Neural cell (in vitro differentiated cells): Measurements from ENCODE around the gene PTOV1.

Experiments
- EP300 ChIP-seq: fragments of 450-650 bp; conservative IDR thresholded peaks from 2 replicates; pipeline ENCODE4 v1.6.1; 2014; ENCODE audit warnings: antibody characterized with exemption, mild to moderate bottlenecking, moderate library complexity; ENCODE audit not compliant: poor library complexity, severe bottlenecking
- EZH2 ChIP-seq: fragments of 200-600, 300-800 bp; shearing (Covaris generic), sonication (generic); IDR thresholded peaks from 2 replicates; pipeline ENCODE4 v1.6.1; 2014; ENCODE audit warnings: antibody characterized with exemption, low read length, borderline replicate concordance, mild to moderate bottlenecking; ENCODE audit not compliant: insufficient read depth, poor library complexity, severe bottlenecking
- MXI1 ChIP-seq: fragments of 450-650 bp; conservative IDR thresholded peaks from 2 replicates; pipeline ENCODE4 v1.6.1; 2014; ENCODE audit warnings: antibody characterized with exemption, mild to moderate bottlenecking; ENCODE audit not compliant: poor library complexity, severe bottlenecking
- POLR2AphosphoS5 ChIP-seq: IDR thresholded peaks from 2 replicates; pipeline ENCODE4 v1.6.1; 2012
- RAD21 ChIP-seq: fragments of 450-650 bp; conservative IDR thresholded peaks from 2 replicates; pipeline ENCODE4 v1.6.1; 2014; ENCODE audit warnings: antibody characterized with exemption, mild to moderate bottlenecking, moderate library complexity
- SMC3 ChIP-seq: fragments of 450-650 bp; conservative IDR thresholded peaks from 2 replicates; pipeline ENCODE4 v1.6.1; 2014; ENCODE audit warnings: antibody characterized with exemption, mild to moderate bottlenecking, moderate library complexity; ENCODE audit not compliant: poor library complexity
- TAF1 ChIP-seq: IDR thresholded peaks from 2 replicates; pipeline ENCODE4 v1.6.1; 2012; ENCODE audit warnings: low read depth
- TF ChIP-seq, protein P1 (sequence below): fragments of 450-650 bp; IDR thresholded peaks from 2 replicates; pipeline ENCODE4 v1.5.1; 2014; ENCODE audit warnings: antibody characterized with exemption, mild to moderate bottlenecking, moderate library complexity; ENCODE audit not compliant: poor library complexity, severe bottlenecking
- TF ChIP-seq, protein P2 (sequence below): IDR thresholded peaks from 2 replicates; pipeline ENCODE4 v1.6.1; 2012; ENCODE audit warnings: borderline replicate concordance

DNA sequence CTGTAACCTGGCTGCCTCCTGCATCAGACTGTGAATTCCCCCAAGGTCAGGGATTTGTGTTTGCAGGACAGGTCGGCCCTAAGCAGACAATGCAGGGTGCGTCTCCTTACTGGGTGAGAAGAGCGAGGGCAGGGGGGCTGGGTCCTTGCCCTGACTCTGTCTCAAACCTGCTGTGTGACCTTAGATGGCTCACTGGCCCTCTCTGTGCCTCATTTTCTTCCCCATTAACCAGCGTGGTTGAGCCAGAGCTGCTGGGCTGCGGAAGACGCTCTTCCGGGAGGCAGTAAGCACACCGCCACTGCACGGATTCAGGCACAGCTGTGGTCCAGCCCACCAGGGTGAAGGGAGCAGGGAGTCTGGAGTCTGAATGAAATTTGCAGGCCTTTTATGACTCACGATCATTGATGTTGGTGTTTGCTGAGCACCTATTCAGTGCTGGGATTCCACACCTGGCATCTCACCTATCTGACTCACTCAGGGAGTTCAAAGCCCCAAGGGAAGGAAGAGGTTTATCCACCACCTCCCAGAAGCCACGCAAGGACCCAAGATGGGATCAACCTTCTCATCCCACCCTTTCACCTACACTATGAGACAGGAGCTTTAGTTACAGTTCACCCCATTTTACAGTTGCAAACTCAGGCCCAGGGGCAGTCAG lies 23.7 kb downstream of the PTOV1 start:
- TF ChIP-seq, protein P1, sequence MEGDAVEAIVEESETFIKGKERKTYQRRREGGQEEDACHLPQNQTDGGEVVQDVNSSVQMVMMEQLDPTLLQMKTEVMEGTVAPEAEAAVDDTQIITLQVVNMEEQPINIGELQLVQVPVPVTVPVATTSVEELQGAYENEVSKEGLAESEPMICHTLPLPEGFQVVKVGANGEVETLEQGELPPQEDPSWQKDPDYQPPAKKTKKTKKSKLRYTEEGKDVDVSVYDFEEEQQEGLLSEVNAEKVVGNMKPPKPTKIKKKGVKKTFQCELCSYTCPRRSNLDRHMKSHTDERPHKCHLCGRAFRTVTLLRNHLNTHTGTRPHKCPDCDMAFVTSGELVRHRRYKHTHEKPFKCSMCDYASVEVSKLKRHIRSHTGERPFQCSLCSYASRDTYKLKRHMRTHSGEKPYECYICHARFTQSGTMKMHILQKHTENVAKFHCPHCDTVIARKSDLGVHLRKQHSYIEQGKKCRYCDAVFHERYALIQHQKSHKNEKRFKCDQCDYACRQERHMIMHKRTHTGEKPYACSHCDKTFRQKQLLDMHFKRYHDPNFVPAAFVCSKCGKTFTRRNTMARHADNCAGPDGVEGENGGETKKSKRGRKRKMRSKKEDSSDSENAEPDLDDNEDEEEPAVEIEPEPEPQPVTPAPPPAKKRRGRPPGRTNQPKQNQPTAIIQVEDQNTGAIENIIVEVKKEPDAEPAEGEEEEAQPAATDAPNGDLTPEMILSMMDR = no peak
- no peak for TF ChIP-seq MXI1
- no peak for TF ChIP-seq EP300
- TF ChIP-seq RAD21 = no peak
- no peak for TF ChIP-seq TAF1
- TF ChIP-seq EZH2 = no peak
- no peak for TF ChIP-seq POLR2AphosphoS5
- no peak for TF ChIP-seq SMC3
- TF ChIP-seq, protein P2, sequence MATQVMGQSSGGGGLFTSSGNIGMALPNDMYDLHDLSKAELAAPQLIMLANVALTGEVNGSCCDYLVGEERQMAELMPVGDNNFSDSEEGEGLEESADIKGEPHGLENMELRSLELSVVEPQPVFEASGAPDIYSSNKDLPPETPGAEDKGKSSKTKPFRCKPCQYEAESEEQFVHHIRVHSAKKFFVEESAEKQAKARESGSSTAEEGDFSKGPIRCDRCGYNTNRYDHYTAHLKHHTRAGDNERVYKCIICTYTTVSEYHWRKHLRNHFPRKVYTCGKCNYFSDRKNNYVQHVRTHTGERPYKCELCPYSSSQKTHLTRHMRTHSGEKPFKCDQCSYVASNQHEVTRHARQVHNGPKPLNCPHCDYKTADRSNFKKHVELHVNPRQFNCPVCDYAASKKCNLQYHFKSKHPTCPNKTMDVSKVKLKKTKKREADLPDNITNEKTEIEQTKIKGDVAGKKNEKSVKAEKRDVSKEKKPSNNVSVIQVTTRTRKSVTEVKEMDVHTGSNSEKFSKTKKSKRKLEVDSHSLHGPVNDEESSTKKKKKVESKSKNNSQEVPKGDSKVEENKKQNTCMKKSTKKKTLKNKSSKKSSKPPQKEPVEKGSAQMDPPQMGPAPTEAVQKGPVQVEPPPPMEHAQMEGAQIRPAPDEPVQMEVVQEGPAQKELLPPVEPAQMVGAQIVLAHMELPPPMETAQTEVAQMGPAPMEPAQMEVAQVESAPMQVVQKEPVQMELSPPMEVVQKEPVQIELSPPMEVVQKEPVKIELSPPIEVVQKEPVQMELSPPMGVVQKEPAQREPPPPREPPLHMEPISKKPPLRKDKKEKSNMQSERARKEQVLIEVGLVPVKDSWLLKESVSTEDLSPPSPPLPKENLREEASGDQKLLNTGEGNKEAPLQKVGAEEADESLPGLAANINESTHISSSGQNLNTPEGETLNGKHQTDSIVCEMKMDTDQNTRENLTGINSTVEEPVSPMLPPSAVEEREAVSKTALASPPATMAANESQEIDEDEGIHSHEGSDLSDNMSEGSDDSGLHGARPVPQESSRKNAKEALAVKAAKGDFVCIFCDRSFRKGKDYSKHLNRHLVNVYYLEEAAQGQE = no peak
